Loucy (cell line): Measurements from ENCODE around the gene TMEM81.

Experiments used
- H2AFZ ChIP-seq: fragments of 200-600 bp; sonication (generic); 2 replicates; pipeline ENCODE4 v1.6.0; 2016; ENCODE audit warnings: antibody characterized with exemption, mild to moderate bottlenecking, low read length, moderate library complexity
- H3F3A ChIP-seq: fragments of 200-600 bp; 2 replicates; pipeline ENCODE4 v1.6.0; 2016; ENCODE audit warnings: antibody characterized with exemption, low read depth, mild to moderate bottlenecking
- H3K27me3 ChIP-seq: fragments of 200-600 bp; sonication (generic); 2 replicates; pipeline ENCODE4 v1.6.1; 2014; ENCODE audit warnings: low read length, mild to moderate bottlenecking; ENCODE audit not compliant: insufficient read depth, poor library complexity, severe bottlenecking
- H3K36me3 ChIP-seq: fragments of 200-600 bp; sonication (generic); 2 replicates; pipeline ENCODE4 v1.6.1; 2016; ENCODE audit warnings: low read length; ENCODE audit not compliant: insufficient read depth
- H3K4me1 ChIP-seq: fragments of 200-600 bp; sonication (generic); 2 replicates; pipeline ENCODE4 v1.5.1; 2014; ENCODE audit warnings: low read length, mild to moderate bottlenecking; ENCODE audit not compliant: insufficient read depth, poor library complexity, severe bottlenecking
- H3K4me2 ChIP-seq: fragments of 200-600 bp; sonication (generic); 2 replicates; pipeline ENCODE4 v1.6.0; 2014; ENCODE audit warnings: antibody characterized with exemption, low read length, low read depth, mild to moderate bottlenecking; ENCODE audit not compliant: poor library complexity, severe bottlenecking
- H3K4me3 ChIP-seq: fragments of 200-600 bp; sonication (generic); 2 replicates; pipeline ENCODE4 v1.5.1; 2014; ENCODE audit warnings: low read length, mild to moderate bottlenecking, mixed read lengths; ENCODE audit not compliant: poor library complexity, severe bottlenecking
- H3K79me2 ChIP-seq: fragments of 200-600 bp; sonication (generic); 2 replicates; pipeline ENCODE4 v1.6.1; 2014; ENCODE audit warnings: low read length; ENCODE audit not compliant: insufficient read depth
- H3K9ac ChIP-seq: fragments of 200-600 bp; sonication (generic); 2 replicates; pipeline ENCODE4 v1.6.0; 2014; ENCODE audit warnings: mild to moderate bottlenecking, low read depth, low read length, moderate library complexity; ENCODE audit not compliant: poor library complexity, severe bottlenecking
- H3K9me2 ChIP-seq: fragments of 200-600 bp; sonication (generic); replicated peaks from 2 replicates; pipeline ENCODE4 v1.6.1; 2016; ENCODE audit warnings: low read depth, low read length, mixed read lengths
- H3K9me3 ChIP-seq: fragments of 200-600 bp; sonication (generic); 2 replicates; pipeline ENCODE4 v1.6.1; 2014; ENCODE audit warnings: mild to moderate bottlenecking, antibody characterized with exemption, low read length, low read depth; ENCODE audit not compliant: insufficient read depth
- H4K20me1 ChIP-seq: fragments of 200-600 bp; sonication (generic); 2 replicates; pipeline ENCODE4 v1.6.0; 2014; ENCODE audit warnings: antibody characterized with exemption, low read length, mild to moderate bottlenecking; ENCODE audit not compliant: insufficient read depth, poor library complexity, severe bottlenecking
- CTCF ChIP-seq: fragments of 200-600 bp; sonication (generic); conservative IDR thresholded peaks from 2 replicates; pipeline ENCODE4 v1.5.1; 2014; ENCODE audit warnings: mild to moderate bottlenecking, antibody characterized with exemption, low read length
- EZH2phosphoT487 ChIP-seq: fragments of 200-600 bp; IDR thresholded peaks from 2 replicates; pipeline ENCODE4 v1.6.1; 2018; ENCODE audit warnings: antibody characterized with exemption, mild to moderate bottlenecking, moderate library complexity, borderline replicate concordance

TMEM81 gene

GRCh38 chr1:205111354-205111753, 27.1 kb upstream of the TMEM81 start:
- Histone ChIP-seq H3K9me2 (no peaks in the 10 kb centered on the region), H3K79me2 (peaks cover 19% of the 10 kb centered on the region), H3K4me1 (peaks cover 4% of the 10 kb centered on the region), H3F3A (no peaks in the 10 kb centered on the region), H3K9me3 (no peaks in the 10 kb centered on the region), H3K4me3 (no peak overlapping the region), H3K36me3 (peaks cover 43% of the 10 kb centered on the region), H3K27me3 (no peaks in the 10 kb centered on the region), H4K20me1 (peaks cover 5% of the 10 kb centered on the region), H2AFZ (no peak overlapping the region), H3K4me2 (no peak overlapping the region), H3K9ac (no peak overlapping the region)
- no peak for TF ChIP-seq EZH2phosphoT487
- no peak for TF ChIP-seq CTCF

- Histone ChIP-seq H3K4me2 (no peak overlapping the region), H3K27me3 (no peaks in the 10 kb centered on the region), H3K79me2 (peaks cover 5% of the 10 kb centered on the region; the same call in 1 of the 2 replicates), H3K4me3 (no peak overlapping the region), H3K9ac (no peak overlapping the region), H2AFZ (no peak overlapping the region), H3K36me3 (peaks cover 50% of the 10 kb centered on the region), H3F3A (no peaks in the 10 kb centered on the region), H3K9me2 (no peaks in the 10 kb centered on the region), H4K20me1 (peaks cover under 1% of the 10 kb centered on the region), H3K4me1 (no peaks in the 10 kb centered on the region), H3K9me3 (no peaks in the 10 kb centered on the region)
- TF ChIP-seq EZH2phosphoT487 (no peak), CTCF (no peak)
These were observed 25.5 kb upstream of the TMEM81 start for GRCh38 chr1:205109711-205110110.

GRCh38 chr1:205109269-205109668, 25.0 kb upstream of the TMEM81 start:
- Histone ChIP-seq H4K20me1 (no peaks in the 10 kb centered on the region), H3K9me3 (no peaks in the 10 kb centered on the region), H3K27me3 (no peaks in the 10 kb centered on the region), H3K4me3 (no peak overlapping the region), H3K36me3 (peaks cover 50% of the 10 kb centered on the region), H3F3A (no peaks in the 10 kb centered on the region), H3K9ac (no peak overlapping the region), H3K4me2 (no peak overlapping the region), H2AFZ (no peak overlapping the region), H3K9me2 (no peaks in the 10 kb centered on the region), H3K4me1 (no peaks in the 10 kb centered on the region), H3K79me2 (peaks cover 4% of the 10 kb centered on the region; the same call in 1 of the 2 replicates)
- no peak for TF ChIP-seq EZH2phosphoT487
- no peak for TF ChIP-seq CTCF
